Stimulated activated naive CD8-positive, alpha-beta T cell treated with anti-CD3 and anti-CD28 coated beads, Interleukin-15, Interleukin-2, amounts not matched to agents 100 U/mL and 50 U/mL, for 24 hours (primary cell): ENCODE measurements around the gene PIN4.
A peak's percentile ranks its signal among the peaks of the same experiment; 100 is the strongest.
"Not testable (repeated sequence)": the region's sequence is repeated elsewhere in the genome, so short reads cannot be mapped to it uniquely, and the experiment has no call there.

Experiments
- ATAC-seq: fragments of 150-1000 bp; cut with Tn5 transposase; one replicate; pipeline ENCODE4 v1.10.0; 2021
- DNase-seq: peaks from one replicate; pipeline ENCODE4 v3.0.0; 2021

The PIN4 gene

GRCh38 chrX:72181178-72182125, at the start of gene PIN4:
Gene PIN4 (plus strand): TSS chrX:72181757. CDS start chrX:72181786, 29 bp downstream.
- DNase-seq, result peak; percentile 81
- ATAC-seq, result peak; percentile 97

- ATAC-seq (no peak), DNase-seq (no peak)
Measured at GRCh38 chrX:72132456-72132855, 49.1 kb upstream of the PIN4 start.

- no peak for DNase-seq
- no peak for ATAC-seq
Measured at GRCh38 chrX:72133851-72134546, 47.6 kb upstream of the PIN4 start.

- no peak for ATAC-seq
- DNase-seq, result no peak
Measured at GRCh38 chrX:72137846-72138495, 43.6 kb upstream of the PIN4 start.

GRCh38 chrX:72139538-72139937, 42.0 kb upstream of the PIN4 start:
- DNase-seq (no peak), ATAC-seq (no peak)

GRCh38 chrX:72141372-72142004, 40.1 kb upstream of the PIN4 start:
- ATAC-seq (no peak), DNase-seq (no peak)

- DNase-seq (no peak), ATAC-seq (no peak)
Measured at GRCh38 chrX:72142094-72142793, 39.3 kb upstream of the PIN4 start.

GRCh38 chrX:72142794-72143608, 38.6 kb upstream of the PIN4 start:
- no peak for DNase-seq
- no peak for ATAC-seq

- no peak for DNase-seq
Measured at GRCh38 chrX:72143609-72143907, 38.0 kb upstream of the PIN4 start.

GRCh38 chrX:72145181-72145580, 36.4 kb upstream of the PIN4 start:
- DNase-seq (no peak), ATAC-seq (no peak)

More at GRCh38 chrX:72143609-72143907, 38.0 kb upstream of the PIN4 start:
- ATAC-seq, result no peak

GRCh38 chrX:72146527-72146926, 35.0 kb upstream of the PIN4 start:
- DNase-seq (no peak), ATAC-seq (no peak)

- no peak for DNase-seq
- no peak for ATAC-seq
Measured at GRCh38 chrX:72158773-72159172, 22.8 kb upstream of the PIN4 start.

- DNase-seq, result no peak
- ATAC-seq, result no peak
Measured at GRCh38 chrX:72159769-72160168, 21.8 kb upstream of the PIN4 start.

- ATAC-seq (no peak), DNase-seq (no peak)
Measured at GRCh38 chrX:72165551-72165950, 16.0 kb upstream of the PIN4 start.

GRCh38 chrX:72169008-72169728, 12.4 kb upstream of the PIN4 start:
- DNase-seq (peak; percentile 6), ATAC-seq (peak; percentile 57)

GRCh38 chrX:72176289-72176688, 5.3 kb upstream of the PIN4 start:
- ATAC-seq, DNase-seq: not testable (repeated sequence)

- no peak for DNase-seq
- no peak for ATAC-seq
Measured at GRCh38 chrX:72176981-72177380, 4.6 kb upstream of the PIN4 start.

GRCh38 chrX:72180539-72180938, 1.0 kb upstream of the PIN4 start:
- DNase-seq, result no peak
- no peak for ATAC-seq

GRCh38 chrX:72182924-72183323, 1.4 kb downstream of the PIN4 start:
- DNase-seq (no peak), ATAC-seq (no peak)

- ATAC-seq (no peak), DNase-seq (no peak)
Measured at GRCh38 chrX:72201836-72202536, 20.4 kb downstream of the PIN4 start.
